Measurements from ENCODE around the gene IER3IP1. TPM values are rescaled to one million over a fixed set of nuclear protein-coding genes. Genes with fewer than 3 reads are reported as not detected.

The IER3IP1 gene
- total and polyA plus RNA-seq, 2 donors (not counting 1 experiment from before 2014, with no cell fraction given) = 2.4 to 8.7 TPM

DNA sequence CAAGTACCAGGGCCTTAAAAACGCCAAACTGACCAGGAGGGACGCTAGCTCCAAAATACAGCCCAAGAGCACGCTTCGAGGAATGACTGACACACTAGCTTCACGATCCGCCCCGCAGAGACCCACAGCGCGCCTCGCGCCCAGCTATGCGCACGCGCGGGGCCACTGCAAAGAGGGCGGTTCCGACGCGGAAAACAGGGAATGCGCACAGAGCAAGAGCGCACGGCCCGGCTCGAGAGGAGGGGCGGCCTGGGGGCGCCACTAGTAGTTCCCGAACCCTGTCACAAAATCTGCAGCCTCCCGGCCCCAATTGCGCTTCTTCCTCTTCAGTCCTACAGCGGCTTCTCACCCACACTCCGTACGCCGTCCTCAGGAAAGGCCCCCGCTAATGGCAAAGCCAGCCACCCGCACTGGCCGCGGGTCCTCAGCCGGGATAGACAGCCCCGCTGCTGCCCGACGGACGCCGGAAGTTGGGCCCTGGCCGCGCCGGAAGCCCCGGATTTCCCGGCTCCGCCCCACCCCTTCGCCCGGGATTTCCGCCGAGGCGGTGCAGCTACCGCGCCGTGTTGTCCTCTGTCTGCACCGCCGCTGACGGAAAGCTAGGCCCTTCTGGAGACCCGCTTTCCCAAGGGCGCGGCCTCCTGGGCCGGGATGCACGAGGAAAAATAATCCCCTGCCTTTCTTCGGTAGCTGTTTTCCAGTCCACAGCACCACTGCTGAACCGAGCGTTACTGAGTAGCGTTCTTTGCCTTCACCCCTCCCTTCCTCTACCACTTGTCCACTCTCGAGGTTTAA, 25.9 kb downstream of the IER3IP1 start, which contains the start of gene HDHD2:
Gene HDHD2 (minus strand): TSS at position 472 of the 795 bp plus-strand sequence. CDS start 14,061 bp downstream, outside the sequence.
- Histone ChIP-seq H3K79me2 (ENCODE audit: control insufficient read depth, insufficient read depth, low read length) (peaks cover 43% of the 10 kb centered on the region), H3K27me3 (replicated peaks in 1 of 4; ENCODE audit: control extremely low read depth in 1 of 4, control insufficient read depth in 3 of 4, insufficient read depth in 4 of 4, low read length in 3 of 4) (no peaks in the 10 kb centered on the region), H4K20me1 (ENCODE audit: control insufficient read depth, insufficient read depth, low read length, poor library complexity, severe bottlenecking) (peaks cover 5% of the 10 kb centered on the region), H3K4me2 (replicated peaks; ENCODE audit: low read depth, low read length, poor library complexity, severe bottlenecking) (peak within 1 kb of the TSS; percentile 83), H2AFZ (ENCODE audit: insufficient read depth, low read depth, low read length, poor library complexity, severe bottlenecking) (peak within 1 kb of the TSS; percentile 98), H3K36me3 (replicated peaks in 1 of 2; ENCODE audit: control extremely low read depth in 1 of 2, control insufficient read depth in 1 of 2, extremely low read depth in 1 of 2, insufficient read depth in 2 of 2, low read length in 1 of 2) (peaks cover 0 to 7% of the 10 kb centered on the region in 2 experiments), H3K4me3 (ENCODE audit: control extremely low read depth in 1 of 5, extremely low read depth in 1 of 5, insufficient read depth in 1 of 5, low read depth in 2 of 5, low read length in 4 of 5) (peak within 1 kb of the TSS; percentile 73 to 97 (median 87)), H3K4me1 (ENCODE audit: control insufficient read depth in 2 of 2, insufficient read depth in 2 of 2, low read length in 2 of 2) (peaks cover 14 to 15% of the 10 kb centered on the region in 2 donors), H3K27ac (ENCODE audit: low read length in 2 of 2) (peak within 1 kb of the TSS; percentile 48 to 89), H3K9ac (ENCODE audit: low read length) (peak within 1 kb of the TSS; percentile 85), H3K9me3 (ENCODE audit: control extremely low read depth in 1 of 3, control insufficient read depth in 2 of 3, insufficient read depth in 1 of 3, low read length in 2 of 3) (peaks cover 0 to 4% (median 0%) of the 10 kb centered on the region in 3 donors)
- H3K27me3 Mint-ChIP-seq = no peaks in the 10 kb centered on the region
- WGBS (ENCODE audit: insufficient coverage) = under 1% methylated on average over 70 of the region's 70 CpGs
- intact Hi-C loops (cut with micrococcal nuclease) = loop anchor here (1.0 to 10.0 kb wide), 4 partner anchors 26 to 1045 kb away; partner anchors contain the start of genes HAUS1, IER3IP1, KATNAL2 and PIAS2
- H3K4me1 Mint-ChIP-seq = peaks cover 35% of the 10 kb centered on the region
- CTCF ChIA-PET = interaction anchor here (0.6 to 1.7 kb wide), 4 partner anchors 14 to 599 kb away, joined by 3 to 5 read pairs (median 4); no protein-coding TSS in a partner anchor
- peak within 1 kb of the TSS; percentile 92 for H3K27ac Mint-ChIP-seq
- H3K9me3 Mint-ChIP-seq (ENCODE audit: insufficient read depth) = no peaks in the 10 kb centered on the region
- ATAC-seq (ENCODE audit: low read depth) = peak; percentile 77
- POLR2A ChIA-PET = interaction anchor here (1.1 to 1.2 kb wide), 2 partner anchors 26 to 233 kb away, joined by 3 to 5 read pairs; partner anchors contain the start of genes IER3IP1, KATNAL2 and PIAS2
- peak; percentile 73 for DNase-seq
- no peak for TF ChIP-seq EZH2 (IDR thresholded peaks at IDR 0.05; ENCODE audit: borderline replicate concordance, insufficient read depth, low read depth, low read length, poor library complexity, severe bottlenecking)
- TF ChIP-seq, protein P1, sequence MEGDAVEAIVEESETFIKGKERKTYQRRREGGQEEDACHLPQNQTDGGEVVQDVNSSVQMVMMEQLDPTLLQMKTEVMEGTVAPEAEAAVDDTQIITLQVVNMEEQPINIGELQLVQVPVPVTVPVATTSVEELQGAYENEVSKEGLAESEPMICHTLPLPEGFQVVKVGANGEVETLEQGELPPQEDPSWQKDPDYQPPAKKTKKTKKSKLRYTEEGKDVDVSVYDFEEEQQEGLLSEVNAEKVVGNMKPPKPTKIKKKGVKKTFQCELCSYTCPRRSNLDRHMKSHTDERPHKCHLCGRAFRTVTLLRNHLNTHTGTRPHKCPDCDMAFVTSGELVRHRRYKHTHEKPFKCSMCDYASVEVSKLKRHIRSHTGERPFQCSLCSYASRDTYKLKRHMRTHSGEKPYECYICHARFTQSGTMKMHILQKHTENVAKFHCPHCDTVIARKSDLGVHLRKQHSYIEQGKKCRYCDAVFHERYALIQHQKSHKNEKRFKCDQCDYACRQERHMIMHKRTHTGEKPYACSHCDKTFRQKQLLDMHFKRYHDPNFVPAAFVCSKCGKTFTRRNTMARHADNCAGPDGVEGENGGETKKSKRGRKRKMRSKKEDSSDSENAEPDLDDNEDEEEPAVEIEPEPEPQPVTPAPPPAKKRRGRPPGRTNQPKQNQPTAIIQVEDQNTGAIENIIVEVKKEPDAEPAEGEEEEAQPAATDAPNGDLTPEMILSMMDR (IDR thresholded peaks at IDR 0.05) = no peak
- peak within 1 kb of the TSS; percentile 95 for H3K4me3 Mint-ChIP-seq
